OCI-M2 (cell line): ENCODE data around the gene CGNL1.

Experiments
- DNase-seq: peaks from one replicate; lab custom pipeline; 2025; ENCODE audit not compliant: unreplicated experiment; lab: John Stamatoyannopoulos, UW

The CGNL1 gene

GRCh38 chr15:57544848-57545480 lies 168.7 kb downstream of the CGNL1 start:
- DNase-seq: no peak

GRCh38 chr15:57545995-57546394 lies 169.7 kb downstream of the CGNL1 start:
- DNase-seq: no peak

DNA sequence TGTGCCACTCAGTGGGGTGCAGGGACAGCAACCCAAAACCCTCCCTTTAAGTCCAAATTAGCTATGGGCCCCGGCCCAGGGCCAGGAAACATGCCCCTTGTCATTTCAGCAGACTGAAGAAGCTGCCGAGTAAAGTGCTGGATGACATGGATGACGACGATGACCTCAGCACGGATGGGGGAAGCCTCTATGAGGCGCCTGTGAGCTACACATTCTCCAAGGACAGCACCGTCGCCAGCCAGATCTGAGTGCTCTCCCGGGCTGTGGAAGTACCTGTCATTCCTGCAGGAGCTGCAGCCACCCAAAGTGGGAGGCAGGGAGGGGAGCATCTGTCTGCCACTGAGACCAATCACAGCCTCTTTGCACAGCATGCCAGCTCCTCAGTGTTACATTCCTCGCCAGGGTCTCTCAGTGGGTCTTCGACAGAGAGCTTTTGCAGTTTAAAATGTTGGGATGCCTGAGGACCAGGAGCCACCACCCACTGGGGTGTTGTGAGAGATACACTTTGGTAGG lies 171.0 kb downstream of the CGNL1 start:
- DNase-seq: no peak

DNA sequence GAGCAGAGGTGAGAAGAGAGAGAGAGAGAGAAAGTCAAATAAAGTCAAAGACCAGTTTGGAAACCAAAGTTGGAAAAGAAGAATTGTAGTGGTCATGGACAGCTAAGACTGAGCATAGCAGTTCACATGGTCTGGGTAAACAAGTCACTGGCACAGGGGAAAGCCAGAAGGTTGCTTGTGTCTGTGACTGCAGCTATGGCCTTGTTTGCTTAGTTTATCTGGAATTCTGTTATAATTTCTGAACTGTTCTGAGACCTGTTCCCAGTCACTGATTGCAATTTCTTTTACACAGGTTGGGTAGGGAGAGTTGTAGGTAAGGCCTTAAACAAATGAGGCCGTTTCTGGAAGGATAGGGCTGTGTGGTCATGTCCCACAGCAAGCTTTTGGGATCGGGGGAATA lies 172.0 kb downstream of the CGNL1 start:
- DNase-seq: no peak

GRCh38 chr15:57548835-57549234 lies 172.5 kb downstream of the CGNL1 start:
- DNase-seq: no peak

GRCh38 chr15:57549935-57550334 lies 173.6 kb downstream of the CGNL1 start:
- no peak for DNase-seq

- no peak for DNase-seq
Observed at GRCh38 chr15:57550640-57551039, 174.3 kb downstream of the CGNL1 start.

GRCh38 chr15:57551715-57552677 lies 175.7 kb downstream of the CGNL1 start:
- no peak for DNase-seq

- no peak for DNase-seq
Observed at GRCh38 chr15:57552678-57553334, 176.5 kb downstream of the CGNL1 start.

DNA sequence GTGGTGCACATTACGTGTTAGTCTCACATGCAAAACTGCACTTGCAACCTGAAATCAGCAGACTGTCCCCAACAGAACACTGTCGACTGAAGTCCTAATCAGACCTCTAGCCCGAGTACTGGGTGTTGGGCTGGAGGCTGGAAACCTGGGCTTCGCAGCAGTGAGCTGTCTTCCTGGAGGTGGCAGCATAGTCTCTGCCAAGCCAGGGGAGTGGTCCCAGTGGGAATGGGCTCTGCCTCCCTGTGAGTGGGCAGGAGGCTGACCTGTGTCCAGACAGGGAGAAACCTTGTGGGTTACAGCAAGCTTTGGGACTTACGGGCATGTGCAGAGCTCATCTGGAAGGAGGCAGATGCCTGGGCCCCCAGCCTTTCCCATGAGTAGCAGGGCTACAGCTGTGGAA lies 177.2 kb downstream of the CGNL1 start:
- DNase-seq: no peak

- no peak for DNase-seq
Observed at GRCh38 chr15:57554063-57554811, 177.9 kb downstream of the CGNL1 start.

- DNase-seq: no peak
Observed at GRCh38 chr15:57554812-57555179, 178.5 kb downstream of the CGNL1 start.

- DNase-seq: no peak
Observed at GRCh38 chr15:57555270-57555669, 179.0 kb downstream of the CGNL1 start.

DNA sequence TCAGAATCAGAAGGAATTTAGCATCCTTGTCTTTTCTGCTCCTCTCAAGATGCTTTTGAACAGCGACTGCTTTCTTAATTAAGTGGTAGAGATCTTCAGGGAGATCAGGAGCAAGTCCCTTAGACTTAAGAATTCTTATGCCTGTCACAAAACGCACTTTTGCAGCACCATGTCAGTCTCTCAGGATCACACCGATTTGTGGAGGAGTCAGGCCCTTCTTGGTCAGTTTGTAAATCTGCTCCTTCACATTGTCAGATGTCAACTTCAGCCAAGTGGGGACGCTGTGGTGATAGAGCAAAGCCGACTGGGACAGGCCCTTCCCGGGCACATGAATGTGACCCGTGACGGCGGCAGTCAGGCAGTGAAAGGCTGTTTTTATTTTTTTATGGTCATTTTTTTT lies 179.7 kb downstream of the CGNL1 start:
- DNase-seq: no peak

DNA sequence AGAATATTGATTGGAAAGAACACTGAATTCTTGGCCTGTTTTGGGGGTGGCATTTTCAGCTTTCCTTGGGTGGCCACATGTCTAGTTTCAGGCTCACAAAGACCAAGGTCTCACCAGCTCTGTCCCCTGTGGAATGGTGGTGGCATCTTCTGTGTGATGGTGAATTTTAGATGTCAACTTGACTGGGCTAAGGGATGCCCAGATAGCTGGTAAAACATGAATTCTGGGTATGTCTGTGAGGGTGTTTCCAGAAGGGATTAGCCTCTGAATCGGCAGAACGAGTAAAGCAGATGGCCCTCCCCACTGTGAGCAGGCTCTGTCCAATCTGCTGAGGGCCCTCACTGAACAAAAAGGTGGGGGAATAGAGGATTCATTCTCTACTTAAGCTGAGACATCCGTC lies 181.0 kb downstream of the CGNL1 start:
- no peak for DNase-seq

DNA sequence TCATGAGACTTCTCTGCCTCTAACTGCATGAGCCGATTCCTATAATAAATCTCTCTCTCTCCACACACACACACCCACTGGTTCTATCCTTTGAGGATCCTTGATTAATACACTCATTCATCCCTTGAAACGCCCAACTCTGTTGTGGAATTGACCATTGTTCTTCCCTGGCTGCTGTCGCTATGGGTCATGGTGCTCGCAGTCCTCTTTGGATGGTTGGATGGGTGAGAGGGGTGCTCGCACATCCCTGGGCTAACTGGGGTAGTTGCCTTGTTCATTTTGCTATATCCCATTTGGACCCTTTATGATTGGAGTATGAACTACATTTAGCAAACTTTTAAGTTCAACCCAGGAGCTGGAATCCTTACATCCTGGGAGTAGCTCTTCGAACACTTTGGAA lies 181.5 kb downstream of the CGNL1 start:
- DNase-seq: no peak

DNA sequence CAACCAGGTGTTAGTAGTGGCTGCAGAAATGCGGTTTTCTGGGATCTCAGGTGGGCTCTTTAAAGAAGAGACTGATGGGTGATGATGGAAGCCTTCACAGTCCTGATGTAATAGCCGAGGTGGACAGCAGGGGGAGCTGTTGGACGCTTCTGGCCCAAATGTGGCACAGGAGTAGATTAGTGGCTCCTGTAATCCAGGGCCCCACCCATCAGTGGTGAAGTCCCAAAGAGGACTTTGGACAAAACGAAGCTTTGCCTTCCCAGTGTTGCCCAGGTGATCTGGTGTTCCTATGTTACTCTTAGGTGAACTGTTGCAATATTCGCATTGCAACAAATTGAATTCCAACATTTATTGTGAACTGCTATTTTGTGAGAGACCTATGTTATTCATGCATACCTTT lies 183.6 kb downstream of the CGNL1 start:
- peak; percentile 9 for DNase-seq

DNA sequence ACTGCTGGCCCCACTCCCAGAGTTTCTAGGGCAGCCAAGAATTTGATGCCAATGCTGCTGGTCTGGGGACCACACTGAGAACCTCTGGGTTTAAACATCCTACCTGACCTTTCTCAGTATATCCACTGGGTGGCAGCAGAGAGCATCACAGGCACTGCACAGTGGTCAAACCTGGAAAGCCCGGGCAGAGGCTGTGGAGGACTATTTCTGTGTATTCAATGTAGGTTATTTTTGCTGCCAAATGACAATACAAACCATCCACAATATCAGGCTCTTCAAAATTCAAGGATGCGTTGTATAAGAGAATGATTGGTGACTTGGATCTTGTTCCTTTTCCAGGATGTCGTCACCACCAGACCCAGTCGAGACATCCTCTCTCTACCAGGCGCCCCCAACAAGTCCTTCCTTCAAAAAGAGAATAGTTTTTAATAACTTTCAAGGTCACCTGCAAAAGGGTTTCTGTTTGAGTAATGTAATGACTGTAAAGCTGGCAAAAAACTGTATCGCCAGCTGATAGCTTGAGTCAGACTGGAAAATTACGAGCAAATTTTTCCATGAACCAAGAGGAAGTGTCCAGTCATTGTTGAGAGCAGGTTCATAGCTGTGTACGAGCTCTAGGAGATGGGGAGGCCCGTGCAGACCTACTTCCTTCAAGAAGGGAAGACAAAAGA lies 184.9 kb downstream of the CGNL1 start:
- DNase-seq: peak; percentile 37

GRCh38 chr15:57562196-57562769 lies 186.0 kb downstream of the CGNL1 start:
- no peak for DNase-seq

DNA sequence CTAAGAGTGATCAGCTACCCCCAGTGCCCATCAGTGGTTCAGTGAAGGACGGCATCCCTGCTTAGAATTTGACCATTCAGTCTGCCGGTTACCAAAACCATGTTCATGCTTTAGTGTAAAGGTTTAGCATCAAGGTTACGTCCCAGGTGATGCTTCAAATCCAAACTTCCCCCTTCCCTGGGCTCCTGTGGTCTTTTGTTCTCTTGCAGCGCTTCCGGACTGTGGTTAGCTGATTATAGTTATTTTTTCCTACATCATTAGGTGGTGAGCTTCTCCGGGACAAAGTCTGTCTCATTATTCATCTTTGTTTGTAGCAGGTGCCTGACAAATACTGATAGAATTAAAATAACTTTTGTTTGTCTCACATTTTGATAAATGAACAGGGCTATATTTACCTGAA lies 187.1 kb downstream of the CGNL1 start:
- DNase-seq: no peak
